Cortex of kidney (tissue), 1 donor: Measurements from ENCODE around the gene LRRTM4.
"Not testable (repeated sequence)": the region's sequence is repeated elsewhere in the genome, so short reads cannot be mapped to it uniquely, and the experiment has no call there.

Source experiments
- DNase-seq: peaks from one replicate; lab custom pipeline; 2025; lab: John Stamatoyannopoulos, UW

LRRTM4 gene

DNA sequence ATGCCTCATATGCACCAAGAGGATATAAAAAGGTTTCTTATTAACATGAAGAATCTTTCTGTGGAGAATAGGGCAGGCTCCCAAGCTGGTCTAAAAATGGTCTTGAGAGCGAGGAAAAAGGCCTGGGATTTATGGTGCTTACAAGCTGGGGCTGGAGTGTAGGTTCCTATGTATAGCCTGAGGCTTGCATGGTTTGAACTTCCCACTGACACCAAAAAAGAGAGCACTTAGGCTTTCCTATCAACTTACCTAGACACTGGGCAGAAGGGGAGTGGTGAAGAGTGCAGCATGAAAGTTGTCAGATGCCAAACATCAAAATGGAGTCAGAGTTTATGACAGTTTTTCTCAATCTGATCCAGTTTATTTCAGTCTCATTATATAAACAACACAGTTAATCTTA, 784.6 kb downstream of the LRRTM4 start:
- no peak for DNase-seq

DNA sequence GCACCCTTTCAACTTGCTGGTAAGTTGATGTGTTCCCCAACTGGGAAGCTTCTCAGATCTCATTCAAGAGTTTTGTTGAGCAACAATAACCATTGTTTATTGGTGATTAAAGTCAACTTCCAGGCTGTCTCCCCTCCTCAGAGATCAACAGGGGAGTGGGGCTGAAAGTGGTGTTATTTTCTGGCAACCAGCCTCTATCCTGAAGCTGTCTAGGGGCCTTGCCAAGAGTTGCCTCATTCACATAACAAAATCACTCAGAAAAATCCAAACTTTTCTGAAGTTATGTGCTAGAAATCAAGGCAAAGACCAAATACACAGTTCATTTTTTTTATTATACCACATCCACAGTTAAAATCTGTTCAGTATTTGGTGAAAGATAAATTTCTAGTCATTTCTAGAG, 788.4 kb downstream of the LRRTM4 start:
- DNase-seq: no peak

DNA sequence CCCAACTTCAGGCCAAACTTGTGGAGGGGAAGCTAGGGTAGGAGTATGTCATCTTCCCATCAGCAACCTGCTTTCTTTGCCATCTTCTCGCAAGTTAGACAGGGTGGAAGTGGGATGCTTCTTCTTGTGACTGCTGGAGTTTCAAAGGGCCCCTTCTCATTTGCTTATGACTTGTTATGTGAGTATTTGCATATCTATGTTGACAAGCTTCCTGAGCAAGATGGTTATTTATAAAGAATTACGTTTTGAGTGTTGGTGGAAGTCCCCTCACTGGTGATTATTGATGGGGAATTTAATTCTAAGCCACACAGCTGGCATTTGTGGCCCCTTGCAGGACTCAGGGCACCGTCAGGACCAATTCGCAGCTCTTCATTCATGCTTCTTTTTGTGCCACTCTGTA, 791.0 kb downstream of the LRRTM4 start:
- DNase-seq: no peak

DNA sequence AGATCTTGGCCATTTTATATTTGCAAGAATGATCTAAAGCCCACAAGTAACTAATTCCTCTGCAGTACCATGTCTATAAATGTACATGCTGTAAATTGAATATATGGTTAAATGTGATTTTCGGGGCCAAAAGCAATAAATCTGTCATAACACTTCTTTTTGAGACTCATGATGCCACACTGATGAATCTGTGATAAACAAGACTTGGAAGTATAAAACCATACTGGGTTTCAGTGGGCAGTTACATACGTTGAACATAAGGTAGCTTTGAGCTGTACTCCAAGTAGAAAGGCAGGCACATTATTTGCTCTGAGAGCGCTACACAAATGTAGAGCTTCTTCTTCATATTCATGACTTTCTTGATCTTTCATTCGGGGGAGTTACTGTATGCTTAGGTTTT, 792.2 kb downstream of the LRRTM4 start:
- no peak for DNase-seq

DNA sequence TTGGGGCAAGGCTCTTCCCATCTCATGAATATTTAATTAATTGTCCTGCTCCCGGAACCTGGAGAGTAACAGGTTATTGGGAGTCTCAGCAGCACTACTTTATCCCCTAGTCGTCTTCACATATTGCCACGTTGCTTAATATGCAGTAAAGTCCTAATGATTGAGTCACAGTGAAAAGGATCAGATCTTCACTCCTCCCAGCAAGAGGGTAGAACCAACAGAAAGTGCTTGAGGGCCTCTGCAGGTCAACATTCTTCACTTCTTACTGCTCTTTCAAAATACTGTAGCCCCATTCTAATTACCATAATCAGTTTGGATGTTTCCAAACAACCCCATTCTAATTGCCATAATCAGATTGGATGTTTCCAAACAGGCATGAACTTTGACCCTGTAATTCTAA, 801.0 kb downstream of the LRRTM4 start:
- no peak for DNase-seq

DNA sequence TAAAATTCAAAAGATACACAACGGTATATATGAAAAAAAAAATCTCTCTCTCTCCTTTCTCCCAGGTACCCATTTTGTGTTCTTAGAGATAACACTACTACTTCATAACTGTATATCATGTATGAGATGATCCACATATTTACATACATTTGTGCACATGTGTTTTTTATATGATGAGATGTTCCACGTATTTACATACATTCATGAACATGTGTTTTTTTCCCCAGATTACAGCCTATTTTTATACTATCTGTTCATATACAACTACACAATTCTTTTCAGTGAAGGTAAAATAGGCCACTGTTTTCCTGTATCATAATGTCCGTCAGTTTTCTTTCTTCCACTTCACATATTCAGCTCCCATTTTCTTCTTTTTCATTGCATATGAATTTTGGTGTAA, 808.9 kb downstream of the LRRTM4 start:
- DNase-seq: no peak

DNA sequence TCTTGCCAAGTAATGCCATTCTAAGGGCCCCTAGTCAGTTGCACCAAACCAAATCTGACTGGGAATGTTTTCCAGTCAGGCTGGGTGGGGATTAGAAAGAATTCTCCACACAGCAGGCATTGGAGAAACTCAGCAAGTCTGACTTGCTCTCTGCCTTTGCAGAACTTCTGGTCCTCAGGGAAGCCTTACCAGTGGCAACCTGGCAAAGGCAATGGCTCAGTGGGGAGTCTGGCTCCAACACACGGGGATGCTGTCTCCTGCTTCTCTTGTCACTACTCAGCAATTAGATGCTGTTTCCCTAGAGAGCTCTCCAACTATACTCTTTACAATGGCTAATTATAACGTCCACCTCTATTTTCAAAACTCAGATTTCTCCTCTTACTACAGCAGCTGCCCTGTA, 810.7 kb downstream of the LRRTM4 start:
- DNase-seq: no peak

DNA sequence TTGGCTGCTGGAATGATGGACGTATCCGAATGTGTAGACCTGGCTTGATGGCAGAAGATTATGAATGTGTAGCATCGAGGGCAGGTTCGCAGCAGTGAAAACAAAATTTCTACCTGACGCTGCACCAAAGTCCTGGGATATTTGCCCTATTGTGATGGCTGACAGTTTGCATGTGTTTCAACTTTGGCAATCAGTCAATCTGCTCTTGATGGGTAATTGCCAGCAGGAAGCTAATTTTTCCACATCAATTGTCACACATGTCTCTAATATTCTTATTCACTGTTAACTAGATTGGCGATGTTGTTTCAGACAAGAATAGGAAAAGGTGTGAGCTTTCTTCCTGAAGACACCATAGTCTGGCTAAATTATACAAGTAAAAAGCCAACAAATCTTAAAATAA, 821.3 kb downstream of the LRRTM4 start:
- DNase-seq: no peak

DNA sequence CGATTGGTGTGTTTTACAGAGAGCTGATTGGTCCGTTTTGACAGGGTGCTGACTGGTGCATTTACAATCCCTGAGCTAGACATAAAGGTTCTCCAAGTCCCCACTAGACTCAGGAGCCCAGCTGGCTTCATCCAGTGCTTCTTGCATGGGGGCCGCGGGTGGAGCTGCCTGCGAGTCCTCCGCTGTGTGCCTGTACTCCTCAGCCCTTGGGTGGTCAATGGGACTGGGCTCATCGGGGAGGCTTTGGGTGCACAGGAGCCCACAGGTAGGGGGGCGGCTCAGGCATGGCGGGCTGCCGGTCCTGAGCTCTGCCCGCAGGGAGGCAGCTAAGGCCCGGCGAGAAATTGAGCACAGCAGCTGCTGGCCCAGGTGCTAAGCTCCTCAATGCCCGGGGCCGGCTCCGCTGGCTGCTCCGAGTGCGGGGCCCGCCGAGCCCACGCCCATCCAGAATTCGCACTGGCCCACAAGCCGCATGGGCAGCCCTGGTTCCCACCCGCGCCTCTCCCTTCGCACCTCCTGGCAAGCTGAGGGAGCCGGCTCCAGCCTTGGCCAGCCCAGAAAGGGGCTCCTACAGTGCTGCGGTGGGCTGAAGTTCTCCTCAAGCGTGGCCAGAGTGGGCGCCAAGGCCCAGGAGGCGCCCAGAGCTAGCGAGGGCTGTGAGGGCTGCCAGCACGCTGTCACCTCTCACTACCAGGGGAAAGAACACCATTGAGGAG, 824.0 kb downstream of the LRRTM4 start:
- not testable (repeated sequence) for DNase-seq
